GM04503 (cell line): ENCODE results near the gene NSMCE1.
A peak's percentile ranks its signal among the peaks of the same experiment; 100 is the strongest.
"Not testable (repeated sequence)": the region's sequence is repeated elsewhere in the genome, so short reads cannot be mapped to it uniquely, and the experiment has no call there.

ENCODE experiments used
- DNase-seq: peaks from one replicate; pipeline ENCODE4 v3.0.0-alpha.2; 2012; ENCODE audit warnings: low read depth

The NSMCE1 gene

DNA sequence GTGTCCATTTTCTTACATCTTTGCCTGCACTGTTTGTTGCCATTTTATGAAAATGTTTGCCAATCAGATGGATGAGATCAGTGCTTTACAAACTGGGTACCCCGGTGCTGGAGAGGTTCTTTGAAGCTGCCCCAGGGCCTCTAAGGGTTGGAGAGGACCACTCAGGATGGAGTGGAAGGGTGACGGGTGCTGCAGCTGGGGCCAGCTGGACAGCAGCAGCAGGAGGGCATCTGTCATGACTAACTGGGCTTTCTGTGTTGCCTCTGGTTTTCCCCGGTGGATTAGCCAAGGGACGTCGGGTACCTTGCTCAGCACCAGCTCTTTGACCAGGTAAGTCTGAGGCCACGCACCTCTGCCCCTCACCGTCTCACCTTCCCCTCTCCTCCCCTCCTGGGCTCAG, 52.9 kb downstream of the NSMCE1 start:
- no peak for DNase-seq

- DNase-seq, result no peak
These were observed 54.2 kb downstream of the NSMCE1 start for GRCh38 chr16:27214084-27214961.

DNA sequence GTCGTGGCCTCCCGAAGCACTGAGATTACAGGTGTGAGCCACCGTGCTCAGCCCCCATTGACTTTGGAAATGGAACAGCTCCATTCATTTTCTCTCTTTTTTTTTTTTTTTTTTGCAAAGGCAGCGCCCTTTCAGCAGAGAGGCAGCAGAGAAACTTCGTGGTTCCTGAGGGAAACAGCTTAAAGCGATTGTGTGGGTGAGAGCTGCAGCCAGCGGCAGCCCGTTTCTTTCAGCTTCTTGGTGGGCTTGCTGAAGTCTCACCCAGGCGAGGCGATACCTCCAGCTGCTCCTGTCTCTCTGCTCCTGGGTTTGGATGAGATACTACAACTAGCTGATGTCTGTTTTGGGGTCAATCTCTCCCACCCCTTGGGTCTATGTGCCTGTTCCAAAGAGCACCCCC, 57.5 kb downstream of the NSMCE1 start:
- DNase-seq, result no peak

GRCh38 chr16:27210174-27210573, 58.4 kb downstream of the NSMCE1 start:
- no peak for DNase-seq

- no peak for DNase-seq
These were observed 59.0 kb downstream of the NSMCE1 start for GRCh38 chr16:27209591-27209990.

- DNase-seq, result no peak
These were observed 59.8 kb downstream of the NSMCE1 start for GRCh38 chr16:27208796-27209195.

DNA sequence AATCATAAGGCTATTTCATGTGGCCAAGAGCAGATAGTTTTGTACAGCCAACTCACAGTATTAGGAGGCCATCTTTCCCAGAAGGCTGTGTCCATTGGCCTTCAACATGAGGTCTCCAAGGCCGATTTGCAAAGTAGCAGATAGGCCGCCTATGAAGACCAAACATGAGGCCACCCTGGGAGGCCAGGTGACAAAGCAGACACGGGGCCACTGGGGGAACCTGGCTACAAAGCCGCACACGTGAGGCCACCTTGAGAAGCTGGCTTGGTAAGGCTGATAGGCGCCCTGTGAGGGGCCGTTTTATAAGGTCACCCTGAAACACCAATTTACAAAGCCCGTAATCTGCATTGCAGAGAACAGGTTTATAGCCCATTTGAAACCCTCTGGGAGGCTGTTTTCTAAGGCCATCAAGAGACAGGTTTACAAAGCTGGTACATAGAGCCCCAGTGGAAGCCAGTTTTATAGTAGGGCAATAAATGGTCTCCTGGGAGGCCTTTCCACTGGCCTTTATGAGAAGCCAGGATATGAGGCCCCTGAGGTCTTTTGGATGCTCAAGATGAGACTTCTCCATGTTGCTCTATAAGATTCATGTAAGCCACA, 60.4 kb downstream of the NSMCE1 start:
- no peak for DNase-seq

DNA sequence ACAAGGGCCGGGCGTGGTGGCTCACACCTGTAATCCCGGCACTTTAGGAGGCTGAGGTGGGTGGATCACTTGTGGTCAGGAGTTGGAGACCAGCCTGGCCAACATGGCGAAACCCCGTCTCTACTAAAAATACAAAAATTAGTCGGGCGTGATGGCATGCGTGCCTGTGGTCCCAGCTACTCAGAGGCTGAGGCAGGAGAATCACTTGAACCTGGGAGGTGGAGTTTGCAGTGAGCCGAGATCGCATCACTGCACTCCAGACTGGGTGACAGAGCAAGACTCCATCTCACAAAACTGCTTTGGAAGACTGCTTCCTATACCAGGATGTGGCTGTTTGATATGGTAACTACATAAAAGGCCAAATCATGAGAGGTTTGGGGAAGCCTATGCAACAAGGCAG, 61.5 kb downstream of the NSMCE1 start:
- not testable (repeated sequence) for DNase-seq

- DNase-seq, result no peak
These were observed 63.0 kb downstream of the NSMCE1 start for GRCh38 chr16:27205423-27206065.

DNA sequence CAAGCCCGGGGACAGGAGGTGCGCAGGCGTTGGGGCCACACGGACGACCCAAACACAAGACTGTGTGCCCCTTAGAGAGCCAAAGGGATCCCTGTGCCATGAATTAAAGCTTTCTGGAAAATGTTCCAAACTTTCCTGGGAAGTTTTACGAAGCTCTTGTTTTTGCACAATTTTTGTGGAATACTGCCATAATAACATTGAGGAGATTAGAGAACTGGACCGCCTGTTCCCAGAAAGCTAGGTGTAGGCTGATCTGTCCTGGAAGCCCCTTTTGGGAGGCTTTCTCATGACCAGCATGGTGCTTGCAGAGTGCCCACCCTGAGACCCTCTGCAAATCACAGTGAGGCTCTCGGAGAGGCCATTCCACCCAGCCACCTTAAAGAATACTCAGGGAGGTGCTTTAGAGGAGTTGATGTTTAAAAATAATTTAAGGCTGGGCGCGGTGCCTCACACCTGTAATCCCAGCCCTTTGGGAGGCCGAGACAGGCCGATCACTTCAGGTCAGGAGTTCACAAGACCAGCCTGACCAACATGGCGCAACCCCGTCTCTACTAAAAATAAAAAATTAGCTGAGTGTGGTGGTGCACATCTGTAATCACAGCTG, 64.2 kb downstream of the NSMCE1 start:
- no peak for DNase-seq

GRCh38 chr16:27203507-27204311, 64.9 kb downstream of the NSMCE1 start, which contains the start of gene KDM8:
Gene KDM8 (plus strand): TSS chr16:27203526. CDS start chr16:27210124, 6,598 bp downstream.
- DNase-seq, result peak; percentile 94

DNA sequence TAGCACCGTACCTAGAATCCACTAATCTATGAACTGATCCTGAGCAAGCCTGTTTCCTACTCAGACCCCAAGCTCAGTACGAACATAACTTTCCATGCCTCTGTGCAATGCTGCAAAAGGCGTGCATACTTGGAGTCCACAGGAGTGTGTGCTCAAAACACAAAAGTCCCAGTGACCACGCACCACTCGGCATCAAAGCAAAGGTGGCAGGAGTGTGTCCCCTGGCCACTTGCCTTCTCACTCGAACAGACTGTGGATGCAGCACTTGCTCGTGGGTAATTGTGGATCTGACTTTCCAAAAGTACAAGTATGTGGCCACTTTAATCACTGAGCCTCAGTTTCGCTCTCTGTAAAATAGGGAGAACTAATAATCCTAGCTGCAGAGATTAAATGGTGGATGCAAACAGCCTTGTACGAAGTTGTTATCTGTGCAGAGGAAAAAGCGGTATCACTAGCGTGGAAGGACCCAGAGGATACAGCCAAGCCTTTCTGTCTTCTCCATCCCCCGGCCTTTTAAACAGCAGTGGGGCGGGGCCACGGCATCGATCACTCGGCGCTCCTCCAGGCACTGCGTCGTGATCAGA, 65.6 kb downstream of the NSMCE1 start:
- DNase-seq, result no peak

DNA sequence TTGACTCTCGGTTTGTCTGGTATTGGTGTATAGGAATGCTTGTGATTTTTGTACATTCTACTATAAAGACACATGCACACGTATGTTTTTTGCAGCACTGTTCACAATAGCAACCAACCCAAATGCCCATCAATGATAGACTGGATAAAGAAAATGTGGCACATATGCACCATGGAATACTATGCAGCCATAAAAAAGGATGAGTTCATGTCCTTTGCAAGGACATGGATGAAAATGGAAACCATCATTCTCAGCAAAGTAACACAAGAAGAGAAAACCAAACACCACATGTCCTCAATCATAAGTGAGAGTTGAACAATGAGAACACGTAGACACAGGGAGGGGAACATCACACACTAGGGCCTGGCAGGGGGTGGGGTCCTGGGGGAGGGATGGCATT, 67.7 kb downstream of the NSMCE1 start:
- DNase-seq, result not testable (repeated sequence)

GRCh38 chr16:27199736-27200135, 68.8 kb downstream of the NSMCE1 start:
- peak; percentile 30 for DNase-seq

DNA sequence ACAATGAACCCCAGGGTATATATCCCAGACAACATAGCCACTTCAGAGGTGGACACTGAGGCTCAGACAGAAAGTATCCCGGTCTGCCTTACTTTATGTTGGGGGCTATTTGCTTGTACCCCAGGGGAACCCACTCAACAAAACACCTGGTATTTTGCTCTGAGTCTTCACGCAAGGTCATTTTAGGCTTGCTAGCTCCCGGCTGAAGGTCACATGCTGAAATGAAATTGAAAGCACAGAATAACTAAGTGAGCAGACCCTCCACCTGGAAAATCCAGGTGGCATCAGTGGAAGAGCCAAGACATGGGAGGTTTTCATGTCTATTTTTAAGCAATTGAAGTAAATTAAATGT, 69.4 kb downstream of the NSMCE1 start:
- no peak for DNase-seq

GRCh38 chr16:27198451-27199234, 69.9 kb downstream of the NSMCE1 start:
- DNase-seq, result no peak

DNA sequence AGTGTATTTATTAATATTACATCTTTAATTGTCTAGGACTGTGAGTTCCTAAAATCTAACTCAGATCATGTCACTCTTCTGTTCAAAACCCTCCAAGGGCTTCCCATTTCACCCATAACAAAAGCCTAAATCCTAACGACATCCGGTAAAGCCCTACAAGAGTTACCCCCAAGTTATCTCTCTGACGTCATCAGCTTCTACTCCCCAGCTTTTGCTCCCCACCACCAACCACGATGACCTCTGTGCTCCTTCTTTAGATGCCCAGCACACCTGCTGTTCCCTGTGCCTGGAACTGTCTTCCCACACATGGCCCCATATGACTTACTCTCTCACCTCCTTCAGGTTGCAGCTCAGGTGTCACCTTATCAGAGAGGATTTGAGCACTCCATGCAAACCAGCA, 71.6 kb downstream of the NSMCE1 start:
- no peak for DNase-seq

DNA sequence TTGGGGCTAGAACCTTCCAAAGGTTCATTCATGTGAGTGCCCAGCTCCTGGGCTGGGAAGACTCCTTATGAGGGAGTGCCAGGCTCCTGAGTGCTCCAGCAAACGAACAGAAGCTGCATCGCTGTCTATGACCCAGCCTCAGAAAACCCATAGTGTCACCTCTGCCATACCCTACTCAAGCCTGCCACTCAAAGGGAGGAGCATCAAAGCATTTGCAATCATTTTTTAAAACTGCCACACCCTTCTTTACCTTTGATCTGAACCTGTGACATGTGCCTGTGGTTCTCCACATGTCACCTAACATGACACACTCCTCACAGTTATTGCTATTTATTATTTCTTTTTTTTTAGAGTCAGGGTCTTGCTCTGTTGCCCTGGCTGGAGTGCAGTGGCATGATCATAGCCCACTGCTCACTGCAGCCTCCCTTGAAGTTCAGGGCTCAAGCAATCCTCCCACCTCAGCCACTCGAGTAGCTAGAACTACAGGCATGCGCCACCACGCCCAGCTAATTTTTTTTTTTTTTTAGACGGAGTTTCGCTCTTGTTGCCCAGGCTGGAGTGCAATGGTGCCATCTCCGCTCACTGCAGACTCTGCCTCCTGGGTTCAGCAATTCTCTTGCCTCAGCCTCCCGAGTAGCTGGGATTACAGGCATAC, 72.5 kb downstream of the NSMCE1 start:
- DNase-seq, result no peak

GRCh38 chr16:27195076-27195741, 73.4 kb downstream of the NSMCE1 start:
- DNase-seq, result no peak
